Osteoblast (primary cell): ENCODE results near the gene KCNT2. TPM values are rescaled to one million over a fixed set of nuclear protein-coding genes. Genes with fewer than 3 reads are reported as not detected.
"Not testable (repeated sequence)": the region's sequence is repeated elsewhere in the genome, so short reads cannot be mapped to it uniquely, and the experiment has no call there.

ENCODE experiments used
- DNase-seq: peaks from one replicate; pipeline ENCODE4 v3.0.0; 2011; ENCODE audit warnings: low spot score, mixed read lengths; ENCODE audit not compliant: insufficient read length; ENCODE audit errors: missing footprints
- H2AFZ ChIP-seq: 2 replicates; pipeline ENCODE4 v1.6.0; 2011; ENCODE audit warnings: mild to moderate bottlenecking, low read length
- H3K27ac ChIP-seq: 2 replicates; pipeline ENCODE4 v1.5.1; 2011; ENCODE audit warnings: mild to moderate bottlenecking, low read depth, low read length, moderate library complexity
- H3K27me3 ChIP-seq: 2 replicates; pipeline ENCODE4 v1.6.0; 2012; ENCODE audit warnings: mild to moderate bottlenecking, control low read depth, inconsistent platforms, low read length, moderate library complexity; ENCODE audit not compliant: insufficient read depth
- H3K36me3 ChIP-seq: 2 replicates; pipeline ENCODE4 v1.5.1; 2011; ENCODE audit warnings: mild to moderate bottlenecking, low read length, control low read depth, moderate library complexity; ENCODE audit not compliant: insufficient read depth
- H3K4me1 ChIP-seq: 2 replicates; pipeline ENCODE4 v1.5.1; 2011; ENCODE audit warnings: mild to moderate bottlenecking, low read length, control low read depth, moderate library complexity; ENCODE audit not compliant: insufficient read depth
- H3K4me2 ChIP-seq: 2 replicates; pipeline ENCODE4 v1.6.0; 2011; ENCODE audit warnings: mild to moderate bottlenecking, low read length; ENCODE audit not compliant: insufficient read depth
- H3K4me3 ChIP-seq: fragments of 200-600 bp; sonication (generic); 3 replicates; pipeline ENCODE4 v1.5.1; 2012; ENCODE audit warnings: mild to moderate bottlenecking, low read length, inconsistent platforms; ENCODE audit not compliant: insufficient read depth
- H3K79me2 ChIP-seq: 2 replicates; pipeline ENCODE4 v1.6.0; 2012; ENCODE audit warnings: mild to moderate bottlenecking, low read length, control low read depth, inconsistent platforms; ENCODE audit not compliant: insufficient read depth
- H3K9me3 ChIP-seq: 2 replicates; pipeline ENCODE4 v1.5.1; 2011; ENCODE audit warnings: low read depth, low read length, control low read depth
- H4K20me1 ChIP-seq: 2 replicates; pipeline ENCODE4 v1.6.0; 2012; ENCODE audit warnings: mild to moderate bottlenecking, low read length, control low read depth; ENCODE audit not compliant: insufficient read depth
- CTCF ChIP-seq: IDR thresholded peaks from 2 replicates; pipeline ENCODE4 v1.5.1; 2011; ENCODE audit warnings: mild to moderate bottlenecking, low read depth, low read length, moderate library complexity; ENCODE audit errors: extremely low read depth
- total RNA-seq: library from RNA; depleted of rRNA; stranded (reverse); fragments of >200 nt; gene quantifications from 2 replicates; pipeline ENCODE4 v1.2.3, GENCODE V29; 2012

The KCNT2 gene
- total RNA-seq, 1 donor: 10.5 TPM

GRCh38 chr1:196278816-196279215 lies 329.4 kb downstream of the KCNT2 start:
- Histone ChIP-seq H3K36me3 (no peaks in the 10 kb centered on the region), H3K27me3 (no peaks in the 10 kb centered on the region), H2AFZ (no peak overlapping the region), H4K20me1 (no peaks in the 10 kb centered on the region), H3K9me3 (no peaks in the 10 kb centered on the region), H3K4me3 (no peak overlapping the region), H3K4me2 (no peak overlapping the region), H3K79me2 (no peaks in the 10 kb centered on the region), H3K4me1 (no peaks in the 10 kb centered on the region), H3K27ac (no peak overlapping the region)
- no peak for TF ChIP-seq CTCF
- no peak for DNase-seq

GRCh38 chr1:196277860-196278259 lies 330.4 kb downstream of the KCNT2 start:
- Histone ChIP-seq H2AFZ (no peak overlapping the region), H4K20me1 (no peaks in the 10 kb centered on the region), H3K4me1 (no peaks in the 10 kb centered on the region), H3K27ac (no peak overlapping the region), H3K4me3 (no peak overlapping the region), H3K9me3 (no peaks in the 10 kb centered on the region), H3K79me2 (no peaks in the 10 kb centered on the region), H3K36me3 (no peaks in the 10 kb centered on the region), H3K27me3 (no peaks in the 10 kb centered on the region), H3K4me2 (no peak overlapping the region)
- TF ChIP-seq CTCF: no peak
- no peak for DNase-seq

- H3K9me3 ChIP-seq: no peaks in the 10 kb centered on the region
- H3K4me1 ChIP-seq: no peaks in the 10 kb centered on the region
- H2AFZ ChIP-seq: peak overlapping the region; percentile 41
- H3K27ac ChIP-seq: no peak overlapping the region
- peak overlapping the region; percentile 57 for H3K4me2 ChIP-seq
- DNase-seq: no peak
- H3K79me2 ChIP-seq: no peaks in the 10 kb centered on the region
- TF ChIP-seq CTCF: no peak
- no peaks in the 10 kb centered on the region for H4K20me1 ChIP-seq
- no peaks in the 10 kb centered on the region for H3K27me3 ChIP-seq
- no peak overlapping the region for H3K4me3 ChIP-seq
- H3K36me3 ChIP-seq: no peaks in the 10 kb centered on the region
These were observed 336.9 kb downstream of the KCNT2 start for GRCh38 chr1:196271212-196271947.

GRCh38 chr1:196263086-196263485 lies 345.2 kb downstream of the KCNT2 start:
- not testable (repeated sequence) for H3K27ac ChIP-seq

More at GRCh38 chr1:196263086-196263485, 345.2 kb downstream of the KCNT2 start:
- H3K4me2 ChIP-seq, DNase-seq, H3K9me3 ChIP-seq, H4K20me1 ChIP-seq, H3K4me3 ChIP-seq, H3K4me1 ChIP-seq, H3K27me3 ChIP-seq, H2AFZ ChIP-seq, H3K79me2 ChIP-seq, H3K36me3 ChIP-seq: not testable (repeated sequence)
